SK-N-SH treated with all-trans-retinoic acid at 6 μM for 48 hours (cell line): ENCODE results near the gene GAK.

Experiments used
- BACH2 ChIP-seq: fragments of 250-450 bp; sonication (Bioruptor Pico); IDR thresholded peaks from 2 replicates; pipeline ENCODE4 v1.9.0; 2021; ENCODE audit warnings: mild to moderate bottlenecking, borderline replicate concordance
- ESRRG ChIP-seq: fragments of 250-450 bp; sonication (Bioruptor Pico); IDR thresholded peaks from 2 replicates; pipeline ENCODE4 v1.6.1; 2021; ENCODE audit warnings: mild to moderate bottlenecking
- ISL1 ChIP-seq: fragments of 250-450 bp; sonication (Bioruptor Pico); IDR thresholded peaks from 2 replicates; pipeline ENCODE4 v2.1.2; 2022; ENCODE audit warnings: mild to moderate bottlenecking, moderate library complexity
- OSR1 ChIP-seq: fragments of 250-450 bp; sonication (Bioruptor Pico); IDR thresholded peaks from 2 replicates; pipeline ENCODE4 v1.8.0; 2022; ENCODE audit warnings: moderate library complexity, mild to moderate bottlenecking, inconsistent platforms
- TCF4 ChIP-seq: fragments of 250-450 bp; sonication (Bioruptor Pico); IDR thresholded peaks from 2 replicates; pipeline ENCODE4 v1.8.0; 2021; ENCODE audit warnings: mild to moderate bottlenecking, moderate library complexity, borderline replicate concordance
- TOX ChIP-seq: fragments of 250-450 bp; sonication (Bioruptor Pico); IDR thresholded peaks from 2 replicates; pipeline ENCODE4 v1.8.0; 2021; ENCODE audit warnings: mild to moderate bottlenecking, moderate library complexity, borderline replicate concordance
- ZFP3 ChIP-seq: fragments of 250-450 bp; sonication (Bioruptor Pico); IDR thresholded peaks from 2 replicates; pipeline ENCODE4 v1.5.0; 2020; ENCODE audit warnings: mild to moderate bottlenecking, moderate library complexity
- ZNF8 ChIP-seq: fragments of 450-650 bp; formaldehyde crosslinking; IDR thresholded peaks from 2 replicates; pipeline ENCODE4 v1.5.0; 2020; ENCODE audit warnings: mild to moderate bottlenecking, moderate library complexity
- TF ChIP-seq, protein P1 (sequence below): fragments of 250-450 bp; sonication (Bioruptor Pico); IDR thresholded peaks from 2 replicates; pipeline ENCODE4 v1.5.1; 2020; ENCODE audit warnings: low read depth, mild to moderate bottlenecking, moderate library complexity
- TF ChIP-seq, protein P2 (sequence below): fragments of 250-450 bp; sonication (Bioruptor Pico); IDR thresholded peaks from 2 replicates; pipeline ENCODE4 v1.8.0; 2021; ENCODE audit warnings: low read depth, mild to moderate bottlenecking, moderate library complexity, borderline replicate concordance
- TF ChIP-seq, protein P3 (sequence below): fragments of 250-450 bp; sonication (Bioruptor Pico); IDR thresholded peaks from 2 replicates; pipeline ENCODE4 v1.5.0; 2020; ENCODE audit warnings: mild to moderate bottlenecking, moderate library complexity

DNA sequence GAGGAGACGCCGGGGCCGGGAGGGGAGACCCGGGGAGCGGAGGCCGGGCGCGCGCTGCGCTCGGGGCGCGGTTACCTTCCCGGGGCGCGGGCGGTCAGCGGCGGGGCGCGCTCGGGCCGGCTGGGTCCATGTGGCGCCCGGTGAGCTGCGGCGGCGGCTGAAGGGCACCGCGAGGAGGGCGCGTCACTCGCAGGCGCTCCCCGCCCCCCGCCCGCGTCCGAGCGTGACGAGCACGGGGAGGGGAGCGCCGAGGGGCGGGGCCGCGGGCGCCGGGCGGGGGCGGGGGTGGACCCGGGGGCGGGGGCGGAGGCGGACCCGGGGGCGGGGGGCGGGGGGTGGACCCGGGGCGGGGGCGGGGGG, 106.2 kb downstream of the GAK start, which contains the start of gene CPLX1:
- TF ChIP-seq TCF4 (CRISPR knock-in tag), result no peak
- no peak for TF ChIP-seq ZFP3 (CRISPR knock-in tag)
- TF ChIP-seq, protein P1, sequence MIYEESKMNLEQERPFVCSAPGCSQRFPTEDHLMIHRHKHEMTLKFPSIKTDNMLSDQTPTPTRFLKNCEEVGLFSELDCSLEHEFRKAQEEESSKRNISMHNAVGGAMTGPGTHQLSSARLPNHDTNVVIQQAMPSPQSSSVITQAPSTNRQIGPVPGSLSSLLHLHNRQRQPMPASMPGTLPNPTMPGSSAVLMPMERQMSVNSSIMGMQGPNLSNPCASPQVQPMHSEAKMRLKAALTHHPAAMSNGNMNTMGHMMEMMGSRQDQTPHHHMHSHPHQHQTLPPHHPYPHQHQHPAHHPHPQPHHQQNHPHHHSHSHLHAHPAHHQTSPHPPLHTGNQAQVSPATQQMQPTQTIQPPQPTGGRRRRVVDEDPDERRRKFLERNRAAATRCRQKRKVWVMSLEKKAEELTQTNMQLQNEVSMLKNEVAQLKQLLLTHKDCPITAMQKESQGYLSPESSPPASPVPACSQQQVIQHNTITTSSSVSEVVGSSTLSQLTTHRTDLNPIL (CRISPR knock-in tag), result no peak
- no peak for TF ChIP-seq ESRRG (CRISPR knock-in tag)
- no peak for TF ChIP-seq BACH2 (CRISPR knock-in tag)
- no peak for TF ChIP-seq ISL1 (CRISPR knock-in tag)
- no peak for TF ChIP-seq TOX (CRISPR knock-in tag)
- TF ChIP-seq ZNF8, result no peak
- TF ChIP-seq, protein P2, sequence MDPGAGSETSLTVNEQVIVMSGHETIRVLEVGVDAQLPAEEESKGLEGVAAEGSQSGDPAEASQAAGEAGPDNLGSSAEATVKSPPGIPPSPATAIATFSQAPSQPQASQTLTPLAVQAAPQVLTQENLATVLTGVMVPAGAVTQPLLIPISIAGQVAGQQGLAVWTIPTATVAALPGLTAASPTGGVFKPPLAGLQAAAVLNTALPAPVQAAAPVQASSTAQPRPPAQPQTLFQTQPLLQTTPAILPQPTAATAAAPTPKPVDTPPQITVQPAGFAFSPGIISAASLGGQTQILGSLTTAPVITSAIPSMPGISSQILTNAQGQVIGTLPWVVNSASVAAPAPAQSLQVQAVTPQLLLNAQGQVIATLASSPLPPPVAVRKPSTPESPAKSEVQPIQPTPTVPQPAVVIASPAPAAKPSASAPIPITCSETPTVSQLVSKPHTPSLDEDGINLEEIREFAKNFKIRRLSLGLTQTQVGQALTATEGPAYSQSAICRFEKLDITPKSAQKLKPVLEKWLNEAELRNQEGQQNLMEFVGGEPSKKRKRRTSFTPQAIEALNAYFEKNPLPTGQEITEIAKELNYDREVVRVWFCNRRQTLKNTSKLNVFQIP, result no peak
- TF ChIP-seq, protein P3, sequence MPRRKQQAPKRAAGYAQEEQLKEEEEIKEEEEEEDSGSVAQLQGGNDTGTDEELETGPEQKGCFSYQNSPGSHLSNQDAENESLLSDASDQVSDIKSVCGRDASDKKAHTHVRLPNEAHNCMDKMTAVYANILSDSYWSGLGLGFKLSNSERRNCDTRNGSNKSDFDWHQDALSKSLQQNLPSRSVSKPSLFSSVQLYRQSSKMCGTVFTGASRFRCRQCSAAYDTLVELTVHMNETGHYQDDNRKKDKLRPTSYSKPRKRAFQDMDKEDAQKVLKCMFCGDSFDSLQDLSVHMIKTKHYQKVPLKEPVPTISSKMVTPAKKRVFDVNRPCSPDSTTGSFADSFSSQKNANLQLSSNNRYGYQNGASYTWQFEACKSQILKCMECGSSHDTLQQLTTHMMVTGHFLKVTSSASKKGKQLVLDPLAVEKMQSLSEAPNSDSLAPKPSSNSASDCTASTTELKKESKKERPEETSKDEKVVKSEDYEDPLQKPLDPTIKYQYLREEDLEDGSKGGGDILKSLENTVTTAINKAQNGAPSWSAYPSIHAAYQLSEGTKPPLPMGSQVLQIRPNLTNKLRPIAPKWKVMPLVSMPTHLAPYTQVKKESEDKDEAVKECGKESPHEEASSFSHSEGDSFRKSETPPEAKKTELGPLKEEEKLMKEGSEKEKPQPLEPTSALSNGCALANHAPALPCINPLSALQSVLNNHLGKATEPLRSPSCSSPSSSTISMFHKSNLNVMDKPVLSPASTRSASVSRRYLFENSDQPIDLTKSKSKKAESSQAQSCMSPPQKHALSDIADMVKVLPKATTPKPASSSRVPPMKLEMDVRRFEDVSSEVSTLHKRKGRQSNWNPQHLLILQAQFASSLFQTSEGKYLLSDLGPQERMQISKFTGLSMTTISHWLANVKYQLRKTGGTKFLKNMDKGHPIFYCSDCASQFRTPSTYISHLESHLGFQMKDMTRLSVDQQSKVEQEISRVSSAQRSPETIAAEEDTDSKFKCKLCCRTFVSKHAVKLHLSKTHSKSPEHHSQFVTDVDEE (CRISPR knock-in tag), result no peak
- TF ChIP-seq OSR1, result no peak
